Measurements from ENCODE around the gene ELMO1. TPM values are rescaled to one million over a fixed set of nuclear protein-coding genes. Genes with fewer than 3 reads are reported as not detected.

ELMO1 gene
- total and polyA plus RNA-seq, 2 of the 13 experiments (the other 11 are each of a cell fraction or from before 2014, with no cell fraction given) = 0.11 to 0.17 TPM

DNA sequence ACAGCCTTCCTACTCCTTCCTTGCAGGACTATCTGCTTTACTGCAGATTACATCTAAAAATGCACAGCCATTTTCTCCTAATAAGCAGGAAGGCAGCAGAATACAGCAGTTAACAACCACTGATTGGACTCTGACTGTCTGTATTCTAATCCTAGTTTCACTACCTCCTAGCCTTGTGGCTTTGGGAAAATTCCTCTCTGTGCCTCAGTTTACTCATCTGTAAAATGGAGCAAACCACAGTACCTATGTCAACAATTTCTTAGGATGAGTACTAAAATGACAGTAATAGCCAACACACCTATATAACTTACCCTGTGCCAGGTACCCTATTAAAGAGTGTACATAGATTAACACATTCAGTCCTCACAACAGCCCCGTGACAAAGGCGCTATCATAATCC lies 89.5 kb downstream of the ELMO1 start:
- ATAC-seq = no peak
- POLR2A ChIA-PET = no interaction called here
- Histone ChIP-seq H3K27ac (ENCODE audit: extremely low read length, insufficient read depth, low read length) (no peak overlapping the region), H4K20me1 (ENCODE audit: insufficient read depth, low read length) (no peaks in the 10 kb centered on the region), H3K4me3 (replicated peaks in 1 of 3; ENCODE audit: insufficient read depth in 1 of 3, low read depth in 2 of 3, low read length in 3 of 3) (no peak overlapping the region), H3K4me2 (ENCODE audit: low read depth, low read length) (no peak overlapping the region), H3K79me2 (ENCODE audit: insufficient read depth, low read length) (no peaks in the 10 kb centered on the region), H2AFZ (ENCODE audit: low read length) (no peak overlapping the region), H3K9me3 (ENCODE audit: low read length) (no peaks in the 10 kb centered on the region), H3K4me1 (ENCODE audit: insufficient read depth, low read length) (peaks cover 7% of the 10 kb centered on the region; the same call in 1 of the 2 replicates), H3K36me3 (replicated peaks in 1 of 2; ENCODE audit: control insufficient read depth in 1 of 2, insufficient read depth in 2 of 2, low read length in 2 of 2) (no peaks in the 10 kb centered on the region), H3K27me3 (ENCODE audit: control insufficient read depth in 1 of 2, insufficient read depth in 2 of 2, low read length in 2 of 2) (no peaks in the 10 kb centered on the region; a peak in 1 of 5 replicates), H3K9ac (ENCODE audit: insufficient read depth, low read depth, low read length) (no peak overlapping the region)
- no peak for DNase-seq (ENCODE audit: low spot score)
- no peak for FAIRE-seq
- intact Hi-C loops (cut with micrococcal nuclease; ENCODE audit: unreplicated experiment) = loop anchor here (10.0 kb wide), 1 partner anchor 124 kb away; no protein-coding TSS in a partner anchor
- no TSS peak for BruUV-seq (replicated peaks)
- TF ChIP-seq THAP8 (CRISPR knock-in tag; IDR thresholded peaks at IDR 0.05; ENCODE audit: borderline replicate concordance) (no peak), TFAP4 (IDR thresholded peaks at IDR 0.05; ENCODE audit: borderline replicate concordance, low read depth) (no peak)
- WGBS (ENCODE audit: low lambda C conversion rate) = 62% methylated on average over 2 of the region's 2 CpGs
- CTCF ChIA-PET (ENCODE audit: low intra/inter-chr PET ratio, low total read pairs) = no interaction called here
- in situ Hi-C loops (cut with HindIII; ENCODE audit: extremely low pct_ligation_motif_present, low pct_unique_long_range_greater_than_20kb) = no loop called here

DNA sequence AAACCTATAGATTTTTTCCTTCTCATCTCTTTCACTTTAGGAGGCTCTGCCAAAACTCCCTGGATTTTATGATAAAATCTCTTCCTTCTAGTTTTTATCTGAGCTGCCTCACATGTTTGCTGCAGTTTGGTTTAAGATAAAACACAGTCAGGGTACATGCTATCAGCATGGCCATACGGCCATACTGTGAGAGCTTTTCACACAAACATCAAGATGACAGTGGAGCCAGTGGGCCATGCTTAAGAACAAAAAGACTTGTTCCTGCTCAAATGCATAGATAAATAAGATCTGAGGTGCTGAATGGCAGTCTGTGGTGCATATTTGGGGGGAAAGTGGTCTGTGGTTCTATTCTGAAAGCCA lies 91.0 kb downstream of the ELMO1 start:
- no peaks in the 10 kb centered on the region for H3K79me2 ChIP-seq (ENCODE audit: insufficient read depth, low read length)
- H2AFZ ChIP-seq (ENCODE audit: low read length) = no peak overlapping the region
- no peak for ATAC-seq
- no peak for FAIRE-seq
- H3K27ac ChIP-seq (ENCODE audit: extremely low read length, insufficient read depth, low read length) = no peak overlapping the region
- in situ Hi-C loops (cut with HindIII; ENCODE audit: extremely low pct_ligation_motif_present, low pct_unique_long_range_greater_than_20kb) (no loop called here), intact Hi-C loops (cut with micrococcal nuclease; ENCODE audit: unreplicated experiment) (loop anchor here (10.0 kb wide), 1 partner anchor 123 kb away; no protein-coding TSS in a partner anchor)
- H3K9me3 ChIP-seq (ENCODE audit: low read length) = no peaks in the 10 kb centered on the region
- no peaks in the 10 kb centered on the region for H4K20me1 ChIP-seq (ENCODE audit: insufficient read depth, low read length)
- BruUV-seq (replicated peaks) = no TSS peak
- WGBS (ENCODE audit: low lambda C conversion rate) = 14% methylated on average over 1 of the region's 1 CpG
- peaks cover 7% of the 10 kb centered on the region; the same call in 1 of the 2 replicates for H3K4me1 ChIP-seq (ENCODE audit: insufficient read depth, low read length)
- H3K9ac ChIP-seq (ENCODE audit: insufficient read depth, low read depth, low read length) = no peak overlapping the region
- H3K27me3 ChIP-seq (ENCODE audit: control insufficient read depth in 1 of 2, insufficient read depth in 2 of 2, low read length in 2 of 2) = no peaks in the 10 kb centered on the region; a peak in 1 of 5 replicates
- H3K4me3 ChIP-seq (replicated peaks in 1 of 3; ENCODE audit: insufficient read depth in 1 of 3, low read depth in 2 of 3, low read length in 3 of 3) = no peak overlapping the region
- TF ChIP-seq FOXA3 (CRISPR knock-in tag; IDR thresholded peaks at IDR 0.05) (no peak), U2AF2 (IDR thresholded peaks at IDR 0.05; ENCODE audit: low read depth, low read length) (no peak), MBNL3 (CRISPR knock-in tag; conservative IDR thresholded peaks at IDR 0.05) (no peak), SCMH1 (CRISPR knock-in tag; IDR thresholded peaks at IDR 0.05; ENCODE audit: borderline replicate concordance) (no peak), TAF15 (IDR thresholded peaks at IDR 0.05; ENCODE audit: low read depth, low read length, poor library complexity, severe bottlenecking) (no peak), KDM6A (CRISPR knock-in tag; IDR thresholded peaks at IDR 0.05; ENCODE audit: low read depth) (no peak), ZNF615 (CRISPR knock-in tag; IDR thresholded peaks at IDR 0.05; ENCODE audit: borderline replicate concordance) (no peak), ZNF792 (CRISPR knock-in tag; IDR thresholded peaks at IDR 0.05) (no peak), KDM1A (CRISPR knock-in tag; IDR thresholded peaks at IDR 0.05) (no peak)
- TF ChIP-seq, protein P1, sequence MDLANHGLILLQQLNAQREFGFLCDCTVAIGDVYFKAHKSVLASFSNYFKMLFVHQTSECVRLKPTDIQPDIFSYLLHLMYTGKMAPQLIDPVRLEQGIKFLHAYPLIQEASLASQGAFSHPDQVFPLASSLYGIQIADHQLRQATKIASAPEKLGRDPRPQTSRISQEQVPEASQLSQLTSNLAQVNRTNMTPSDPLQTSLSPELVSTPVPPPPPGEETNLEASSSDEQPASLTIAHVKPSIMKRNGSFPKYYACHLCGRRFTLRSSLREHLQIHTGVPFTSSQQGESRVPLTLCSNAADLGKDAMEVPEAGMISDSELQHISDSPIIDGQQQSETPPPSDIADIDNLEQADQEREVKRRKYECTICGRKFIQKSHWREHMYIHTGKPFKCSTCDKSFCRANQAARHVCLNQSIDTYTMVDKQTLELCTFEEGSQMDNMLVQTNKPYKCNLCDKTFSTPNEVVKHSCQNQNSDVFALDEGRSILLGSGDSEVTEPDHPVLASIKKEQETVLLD (CRISPR knock-in tag; IDR thresholded peaks at IDR 0.05; ENCODE audit: low read depth) = no peak
- TF ChIP-seq, protein P2, sequence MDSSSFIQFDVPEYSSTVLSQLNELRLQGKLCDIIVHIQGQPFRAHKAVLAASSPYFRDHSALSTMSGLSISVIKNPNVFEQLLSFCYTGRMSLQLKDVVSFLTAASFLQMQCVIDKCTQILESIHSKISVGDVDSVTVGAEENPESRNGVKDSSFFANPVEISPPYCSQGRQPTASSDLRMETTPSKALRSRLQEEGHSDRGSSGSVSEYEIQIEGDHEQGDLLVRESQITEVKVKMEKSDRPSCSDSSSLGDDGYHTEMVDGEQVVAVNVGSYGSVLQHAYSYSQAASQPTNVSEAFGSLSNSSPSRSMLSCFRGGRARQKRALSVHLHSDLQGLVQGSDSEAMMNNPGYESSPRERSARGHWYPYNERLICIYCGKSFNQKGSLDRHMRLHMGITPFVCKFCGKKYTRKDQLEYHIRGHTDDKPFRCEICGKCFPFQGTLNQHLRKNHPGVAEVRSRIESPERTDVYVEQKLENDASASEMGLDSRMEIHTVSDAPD (CRISPR knock-in tag; IDR thresholded peaks at IDR 0.05) = no peak
- H3K4me2 ChIP-seq (ENCODE audit: low read depth, low read length) = no peak overlapping the region
- H3K36me3 ChIP-seq (replicated peaks in 1 of 2; ENCODE audit: control insufficient read depth in 1 of 2, insufficient read depth in 2 of 2, low read length in 2 of 2) = no peaks in the 10 kb centered on the region
- ChIA-PET POLR2A (no interaction called here), CTCF (ENCODE audit: low intra/inter-chr PET ratio, low total read pairs) (no interaction called here)
- no peak for DNase-seq (ENCODE audit: low spot score)

All from HepG2 (cell line).